Activated naive CD4-positive, alpha-beta T cell treated with anti-CD3 and anti-CD28 coated beads, Interleukin-2, amount 50 U/mL, for 72 hours (primary cell): Measurements from ENCODE around the gene DIP2C. TPM values are rescaled to one million over a fixed set of nuclear protein-coding genes. Genes with fewer than 3 reads are reported as not detected.

ENCODE experiments used
- ATAC-seq, 2 donors: fragments of 150-1000 bp; cut with Tn5 transposase; 2 replicates each; pipeline ENCODE4 v1.10.0; 2021; ENCODE audit warnings: mild to moderate bottlenecking in 2 of 2, moderate library complexity in 2 of 2
- DNase-seq, 2 donors: peaks; one replicate each; pipeline ENCODE4 v3.0.0; 2021 to 2022; ENCODE audit warnings: low spot score in 2 of 2
- H3K27ac Mint-ChIP-seq, 2 donors: one replicate each; pipeline ENCODE4 v1.8.0; 2022; ENCODE audit warnings: mild to moderate bottlenecking in 2 of 2, mixed read lengths in 2 of 2
- H3K36me3 Mint-ChIP-seq, 2 donors: one replicate each; pipeline ENCODE4 v1.8.0; 2022; ENCODE audit warnings: mixed read lengths in 2 of 2
- H3K9me3 Mint-ChIP-seq, 2 donors: one replicate each; pipeline ENCODE4 v1.8.0; 2022; ENCODE audit warnings: mixed read lengths in 2 of 2
- total RNA-seq, 2 donors: library from RNA; stranded (reverse); gene quantifications; one replicate each; pipeline ENCODE4 v1.2.3, GENCODE V29; 2022

Gene DIP2C
- total RNA-seq, 2 donors from 2014 or later, result 0.55 to 1.7 TPM

DNA sequence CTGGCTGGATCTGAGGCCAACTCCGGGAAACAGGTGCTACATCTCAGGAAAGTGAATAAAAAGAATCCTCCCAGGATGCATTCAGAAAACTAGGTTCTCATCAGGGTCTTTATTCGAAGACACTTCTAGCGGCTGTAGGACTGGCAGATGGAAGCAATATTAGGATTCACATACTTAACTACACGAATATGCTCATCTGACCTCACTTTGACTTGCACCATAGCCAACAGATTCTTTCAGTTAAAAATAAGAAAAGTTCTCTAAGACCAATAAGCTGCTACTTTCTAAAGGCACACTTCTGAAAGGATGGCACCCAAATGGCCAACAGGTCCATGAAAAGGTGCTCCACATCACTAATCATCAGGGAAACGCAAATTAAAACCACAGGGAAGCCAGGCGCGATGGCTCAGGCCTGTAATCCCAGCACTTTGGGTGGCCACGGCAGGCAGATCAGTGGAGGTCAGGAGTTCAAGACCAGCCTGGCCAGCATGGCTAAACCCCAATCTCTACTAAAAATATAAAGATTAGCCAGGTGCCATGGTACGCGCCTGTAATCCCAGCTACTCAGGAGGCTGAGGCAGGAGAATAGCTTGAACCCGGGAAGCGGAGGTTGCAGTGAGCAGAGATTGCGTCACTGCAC, 296.2 kb downstream of the DIP2C start:
- no peak for DNase-seq
- H3K36me3 Mint-ChIP-seq, result no peaks in the 10 kb centered on the region
- no peak overlapping the region for H3K27ac Mint-ChIP-seq
- no peak for ATAC-seq
- H3K9me3 Mint-ChIP-seq, result no peaks in the 10 kb centered on the region

DNA sequence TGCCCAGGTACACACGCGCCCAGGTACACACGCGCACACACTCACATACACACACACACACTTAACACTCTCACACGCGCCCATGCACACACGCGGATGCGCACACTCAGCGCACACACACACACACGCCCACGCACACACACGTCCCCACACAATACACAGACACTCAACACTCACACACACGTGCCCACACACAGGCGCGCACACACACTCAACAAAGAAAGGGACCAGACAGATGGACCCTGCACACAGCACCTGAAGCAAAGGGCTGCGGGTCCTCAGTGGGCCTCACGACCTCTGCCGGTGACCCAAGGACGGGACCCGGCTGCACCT, 296.8 kb downstream of the DIP2C start:
- ATAC-seq, result no peak

DNA sequence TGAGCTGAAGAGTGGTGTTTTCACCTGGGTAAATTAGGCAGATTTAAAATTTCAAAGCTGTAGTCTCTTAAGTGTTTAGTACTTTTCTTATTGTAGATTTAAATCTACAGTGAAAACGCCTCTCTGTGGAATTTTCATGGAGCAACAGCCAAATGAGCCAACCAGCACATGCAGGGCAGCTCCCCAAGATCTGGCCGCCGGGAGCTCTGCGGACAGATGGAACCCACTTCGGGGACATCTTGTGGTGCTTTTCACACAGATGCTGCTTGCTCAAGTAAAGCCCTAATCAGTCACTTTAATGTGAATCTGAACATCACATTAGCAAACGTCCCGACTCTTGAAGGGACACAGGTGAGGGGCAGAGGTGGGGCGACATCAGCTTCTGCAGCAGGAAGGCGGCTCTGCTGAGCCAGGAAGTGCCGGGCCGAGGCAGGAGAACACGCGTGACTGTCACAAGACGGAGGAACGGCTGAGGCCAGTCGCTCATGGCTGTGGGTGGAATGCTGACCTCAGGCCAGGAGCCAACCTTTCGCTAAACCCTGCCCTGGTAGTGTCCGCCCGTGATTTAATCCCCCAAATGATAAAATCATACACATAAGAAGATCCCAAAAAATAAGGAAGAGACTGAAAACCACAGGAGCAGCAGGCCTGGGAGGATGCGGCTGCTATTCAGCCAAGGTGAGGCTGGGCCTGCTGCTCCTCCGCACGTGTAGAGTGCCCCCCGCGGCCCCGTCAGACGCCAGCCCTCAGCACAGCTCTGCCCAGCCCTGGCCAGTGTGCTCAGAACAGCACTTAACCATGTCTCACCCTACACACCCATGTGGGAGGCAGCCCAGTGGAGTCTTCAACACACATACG, 297.4 kb downstream of the DIP2C start:
- ATAC-seq (no peak), DNase-seq (no peak)
- Mint-ChIP-seq H3K27ac (no peak overlapping the region), H3K9me3 (no peaks in the 10 kb centered on the region), H3K36me3 (no peaks in the 10 kb centered on the region)

More for the DNA sequence above, 296.8 kb downstream of the DIP2C start:
- DNase-seq, result no peak
- Mint-ChIP-seq H3K27ac (no peak overlapping the region), H3K9me3 (no peaks in the 10 kb centered on the region), H3K36me3 (no peaks in the 10 kb centered on the region)

DNA sequence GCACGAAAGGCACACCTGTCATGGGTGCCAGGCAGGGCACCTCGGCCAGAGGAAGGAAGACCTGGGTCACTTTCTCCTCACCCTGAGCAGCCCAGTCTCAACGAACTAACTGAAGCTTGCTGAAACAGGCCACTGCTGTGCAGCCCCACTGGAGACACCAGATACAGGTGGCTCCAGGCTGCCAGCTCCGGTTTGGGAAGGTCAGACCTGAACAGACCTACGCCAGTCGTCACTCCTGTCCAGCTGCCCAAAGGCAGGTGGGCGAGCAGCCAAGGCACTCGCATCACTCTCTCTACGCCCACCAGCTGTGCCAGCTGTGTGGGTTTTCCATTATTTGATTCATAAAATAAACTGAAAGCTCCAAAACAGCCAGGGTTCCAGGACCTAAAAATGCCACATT, 298.2 kb downstream of the DIP2C start:
- Mint-ChIP-seq H3K36me3 (no peaks in the 10 kb centered on the region), H3K27ac (no peak overlapping the region), H3K9me3 (no peaks in the 10 kb centered on the region)
- ATAC-seq (no peak), DNase-seq (no peak)

DNA sequence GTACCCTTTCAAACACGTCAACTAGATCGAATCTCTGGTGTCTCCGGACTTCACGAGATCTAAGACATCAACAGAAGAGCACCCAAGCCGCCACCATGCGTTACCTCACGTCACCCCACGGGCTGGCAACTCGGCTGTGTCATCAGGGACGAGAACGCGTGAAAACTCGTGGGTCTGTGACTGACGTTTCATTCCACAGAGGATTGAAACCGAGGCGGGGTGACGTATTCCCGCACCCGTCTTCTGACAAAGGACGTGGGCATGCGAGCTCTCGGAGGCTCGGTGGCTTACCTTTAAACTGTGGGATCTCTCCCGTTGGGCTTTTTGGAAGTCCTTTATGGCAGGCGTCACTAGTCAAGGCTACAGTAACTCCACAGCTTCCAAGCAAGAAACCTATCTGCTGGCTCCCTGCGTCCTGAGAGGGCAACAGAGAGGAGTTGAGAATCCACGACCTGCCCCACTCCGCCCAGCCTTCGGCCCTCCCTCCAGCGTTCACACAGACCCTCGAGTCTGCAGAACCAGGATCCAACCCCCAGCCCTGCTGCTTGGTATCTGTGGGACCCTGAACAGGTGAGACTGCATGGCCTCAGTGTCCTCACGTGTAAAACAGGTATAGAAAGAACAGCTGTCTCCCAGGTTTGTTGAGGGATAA, 298.9 kb downstream of the DIP2C start:
- no peaks in the 10 kb centered on the region for H3K36me3 Mint-ChIP-seq
- DNase-seq (no peak), ATAC-seq (no peak)
- H3K9me3 Mint-ChIP-seq, result no peaks in the 10 kb centered on the region
- no peak overlapping the region for H3K27ac Mint-ChIP-seq

DNA sequence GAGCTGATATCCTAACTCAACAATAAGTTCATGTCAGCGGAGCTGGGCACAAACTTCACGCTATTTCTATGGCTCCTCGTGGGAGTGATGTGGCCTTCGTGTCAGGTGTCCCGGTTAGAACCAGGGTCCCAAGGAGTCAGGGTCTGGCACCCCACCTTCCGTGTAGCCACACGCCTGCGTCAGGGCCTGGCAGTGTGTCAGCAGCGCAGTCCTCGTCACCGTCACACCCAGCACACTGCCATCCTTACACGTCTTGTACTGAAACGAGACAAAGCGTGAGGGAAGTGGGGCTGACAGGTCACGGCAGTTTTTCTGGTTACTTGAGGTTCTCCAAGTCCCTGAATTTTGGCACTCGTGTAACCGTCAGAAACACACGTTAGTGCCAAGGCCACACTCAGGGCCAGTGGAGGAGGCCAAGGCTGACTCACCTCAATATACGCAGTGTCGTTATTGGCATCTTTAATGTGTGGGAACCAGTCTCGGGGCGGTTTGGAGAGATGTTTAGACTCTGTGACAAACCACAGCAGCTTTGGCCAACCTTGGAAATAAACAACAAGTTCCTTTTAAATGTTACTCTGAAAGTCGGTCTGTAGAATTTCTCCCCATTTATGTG, 299.5 kb downstream of the DIP2C start:
- Mint-ChIP-seq H3K36me3 (no peaks in the 10 kb centered on the region), H3K27ac (no peak overlapping the region), H3K9me3 (no peaks in the 10 kb centered on the region)
- ATAC-seq, result no peak
- no peak for DNase-seq

DNA sequence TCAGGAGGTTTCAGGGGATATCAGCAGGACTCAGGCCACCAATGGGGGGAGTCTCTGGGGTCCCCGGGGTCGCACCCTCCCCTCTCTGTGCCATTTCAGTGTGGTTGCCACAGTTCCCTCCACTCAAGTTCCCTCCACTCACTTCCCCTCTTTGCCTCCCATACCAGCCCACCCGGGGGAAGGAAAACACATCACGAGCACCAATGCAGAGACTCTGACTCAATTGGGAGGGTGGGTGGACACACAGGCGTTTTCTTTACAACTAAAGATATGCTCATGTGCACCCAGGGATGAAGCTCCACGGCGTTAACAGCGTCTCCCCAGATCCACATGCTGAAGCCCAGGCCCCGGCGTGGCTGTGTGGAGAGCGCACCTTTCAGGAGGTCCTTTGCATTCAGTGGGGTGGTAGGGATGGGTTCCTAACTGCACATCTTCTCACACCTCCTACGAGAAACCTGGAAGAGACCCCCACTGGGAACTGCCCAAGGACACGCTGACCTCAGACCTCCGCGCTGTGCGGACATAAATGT, 300.1 kb downstream of the DIP2C start:
- no peak for ATAC-seq
- no peak overlapping the region for H3K27ac Mint-ChIP-seq
- no peaks in the 10 kb centered on the region for H3K9me3 Mint-ChIP-seq

DNA sequence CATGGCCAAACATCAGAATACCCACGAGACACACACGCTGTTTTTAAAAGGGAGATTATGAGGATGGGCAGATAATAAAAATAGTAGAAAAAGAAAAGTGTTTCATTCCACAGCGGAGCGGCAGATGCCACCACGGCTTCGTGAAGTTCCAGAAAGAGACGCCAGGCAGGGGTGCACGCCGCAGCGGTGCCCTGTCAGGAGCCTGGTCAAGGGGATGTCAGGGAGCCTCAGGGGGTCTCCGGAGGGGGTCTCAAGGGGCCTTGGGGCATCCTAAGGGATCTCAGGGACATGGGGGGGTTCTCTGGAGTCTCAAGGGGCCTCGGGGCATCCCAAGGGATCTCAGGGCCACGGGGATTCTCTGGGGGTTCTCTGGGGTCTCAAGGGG, 300.8 kb downstream of the DIP2C start:
- DNase-seq (no peak), ATAC-seq (no peak)
- H3K36me3 Mint-ChIP-seq, result no peaks in the 10 kb centered on the region
- H3K9me3 Mint-ChIP-seq, result no peaks in the 10 kb centered on the region
- H3K27ac Mint-ChIP-seq, result no peak overlapping the region

More for the DNA sequence above, 300.1 kb downstream of the DIP2C start:
- DNase-seq, result no peak
- no peaks in the 10 kb centered on the region for H3K36me3 Mint-ChIP-seq

DNA sequence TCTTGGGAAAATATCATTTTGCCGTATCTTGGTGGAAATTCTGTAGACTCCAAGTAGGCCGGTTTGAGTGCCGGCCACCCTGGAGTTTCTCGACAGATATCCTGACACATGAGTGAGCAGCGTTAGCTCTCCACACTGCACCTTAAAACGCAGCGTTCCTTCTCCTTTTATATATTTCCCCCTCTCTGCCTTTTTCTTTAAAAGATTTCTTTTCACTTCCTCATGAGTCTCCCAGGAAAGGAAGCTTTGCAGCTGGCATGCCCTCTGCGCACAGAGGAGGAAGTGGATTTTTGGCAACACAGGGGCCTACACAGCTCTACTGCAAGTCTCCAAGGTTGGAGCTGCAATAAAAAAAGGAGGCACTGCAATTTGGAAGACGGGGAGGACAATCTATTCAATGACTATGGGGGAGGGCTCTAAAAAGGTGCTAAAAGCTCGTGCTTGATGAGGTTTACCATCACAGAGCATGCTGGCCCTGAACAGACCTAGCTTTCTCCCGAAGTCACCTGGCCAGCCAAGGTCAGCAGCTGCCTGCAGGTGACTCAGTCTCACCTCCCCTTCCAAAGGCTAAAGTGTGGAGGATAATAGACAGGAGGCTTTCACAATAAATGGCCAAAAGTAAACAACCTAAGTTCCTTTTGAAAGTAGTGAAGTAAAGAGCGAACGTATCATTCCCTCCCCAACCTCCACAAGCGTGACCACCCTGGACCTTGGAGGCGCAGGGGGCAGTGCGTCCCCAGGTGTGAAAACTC, 301.4 kb downstream of the DIP2C start:
- no peaks in the 10 kb centered on the region for H3K36me3 Mint-ChIP-seq
- no peaks in the 10 kb centered on the region for H3K9me3 Mint-ChIP-seq
- DNase-seq (no peak), ATAC-seq (no peak)
- peak overlapping the region in 1 of 2 donors; percentile 41 for H3K27ac Mint-ChIP-seq

DNA sequence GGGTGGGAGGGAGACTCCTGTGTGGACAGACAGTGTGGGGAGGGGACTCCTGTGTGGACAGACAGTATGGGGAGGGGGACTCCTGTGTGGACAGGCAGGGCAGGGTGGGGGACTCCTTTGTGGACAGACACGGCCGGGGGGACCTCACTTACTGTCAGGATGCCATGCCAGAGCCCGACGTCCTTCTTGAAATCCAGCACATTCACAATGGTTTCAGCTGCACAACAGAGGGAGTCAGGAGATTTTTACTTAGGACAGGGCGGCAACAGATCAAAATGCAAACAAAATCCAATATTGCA, 301.9 kb downstream of the DIP2C start:
- DNase-seq, result no peak
- no peaks in the 10 kb centered on the region for H3K9me3 Mint-ChIP-seq
- peak overlapping the region in 1 of 2 donors; percentile 29 for H3K27ac Mint-ChIP-seq
- ATAC-seq, result no peak
- no peaks in the 10 kb centered on the region for H3K36me3 Mint-ChIP-seq

DNA sequence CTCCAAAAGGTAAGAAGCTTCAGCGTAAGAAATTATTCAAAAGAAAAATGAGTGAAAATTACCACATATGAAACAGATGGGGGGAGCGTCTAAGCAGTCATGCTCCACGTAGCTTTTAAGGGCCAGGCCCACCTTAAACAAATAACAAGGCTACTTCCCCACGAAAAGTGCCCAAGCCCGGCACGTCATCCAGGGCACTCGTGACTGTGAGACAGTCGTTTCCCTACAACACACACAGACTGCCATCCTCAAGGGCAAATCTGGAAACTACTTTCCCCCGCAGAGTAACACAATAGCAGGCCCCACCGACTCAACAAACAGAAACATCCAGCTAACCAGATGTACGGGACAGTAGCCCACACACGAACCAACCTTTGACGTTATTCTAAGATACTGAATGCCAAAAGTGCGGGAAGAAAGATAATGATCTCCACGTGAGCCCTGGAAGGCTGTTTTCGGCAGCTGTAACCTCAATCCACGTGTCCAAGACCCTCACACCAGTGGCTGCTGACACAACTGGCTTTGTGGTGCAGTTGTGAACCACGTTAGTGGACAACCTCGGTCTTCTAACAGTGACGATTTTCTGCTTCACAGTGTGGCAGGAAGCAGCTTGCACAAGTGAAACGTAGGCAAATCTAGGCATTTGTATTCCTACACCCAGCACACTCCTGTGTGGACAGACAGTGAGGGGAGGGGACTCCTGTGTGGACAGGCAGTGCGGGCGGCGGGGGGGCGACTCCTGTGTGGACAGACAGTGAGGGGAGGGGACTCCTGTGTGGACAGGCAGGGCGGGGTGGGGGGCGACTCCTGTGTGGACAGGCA, 302.5 kb downstream of the DIP2C start:
- ATAC-seq (no peak), DNase-seq (no peak)
- Mint-ChIP-seq H3K27ac (no peak overlapping the region), H3K9me3 (no peaks in the 10 kb centered on the region), H3K36me3 (peaks cover 0 to under 1% of the 10 kb centered on the region in 2 donors)

DNA sequence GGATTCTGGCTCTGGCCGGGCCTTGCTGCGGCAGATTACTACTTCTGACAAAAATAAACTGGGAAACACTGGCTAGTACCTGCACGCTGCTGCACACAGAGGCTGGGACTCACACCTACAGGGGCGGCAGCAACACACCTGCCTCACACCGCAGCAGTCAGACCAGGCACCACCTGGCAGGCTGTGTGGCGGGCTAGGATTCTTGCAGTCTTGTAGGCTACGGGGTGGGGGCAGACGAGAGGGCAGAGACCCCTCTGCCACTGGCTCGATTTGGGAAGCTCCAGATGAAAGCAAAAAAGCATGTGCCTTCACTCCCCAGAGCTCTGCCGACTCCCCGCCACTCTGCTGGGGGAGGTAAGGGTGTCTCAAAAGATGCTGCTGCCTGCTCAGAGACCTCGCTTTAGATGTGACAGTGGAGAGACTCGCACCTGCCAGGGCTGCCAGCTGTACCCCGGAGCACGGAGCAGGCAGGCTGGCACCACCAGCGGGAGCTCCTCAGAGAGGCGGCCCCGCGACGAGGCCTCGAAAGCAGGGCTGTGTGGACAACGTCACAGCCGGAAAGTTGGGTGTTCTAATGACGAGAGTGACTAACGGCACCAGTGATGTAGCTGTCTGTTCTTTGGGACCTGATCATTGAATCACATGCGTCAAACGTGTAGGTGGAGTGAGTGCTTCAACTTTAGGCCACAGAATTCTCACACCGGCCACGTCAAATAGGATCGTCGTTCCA, 303.7 kb downstream of the DIP2C start:
- H3K9me3 Mint-ChIP-seq, result no peaks in the 10 kb centered on the region
- DNase-seq (no peak), ATAC-seq (no peak)
- peaks cover 5 to 6% of the 10 kb centered on the region in 2 donors for H3K36me3 Mint-ChIP-seq
- no peak overlapping the region for H3K27ac Mint-ChIP-seq

DNA sequence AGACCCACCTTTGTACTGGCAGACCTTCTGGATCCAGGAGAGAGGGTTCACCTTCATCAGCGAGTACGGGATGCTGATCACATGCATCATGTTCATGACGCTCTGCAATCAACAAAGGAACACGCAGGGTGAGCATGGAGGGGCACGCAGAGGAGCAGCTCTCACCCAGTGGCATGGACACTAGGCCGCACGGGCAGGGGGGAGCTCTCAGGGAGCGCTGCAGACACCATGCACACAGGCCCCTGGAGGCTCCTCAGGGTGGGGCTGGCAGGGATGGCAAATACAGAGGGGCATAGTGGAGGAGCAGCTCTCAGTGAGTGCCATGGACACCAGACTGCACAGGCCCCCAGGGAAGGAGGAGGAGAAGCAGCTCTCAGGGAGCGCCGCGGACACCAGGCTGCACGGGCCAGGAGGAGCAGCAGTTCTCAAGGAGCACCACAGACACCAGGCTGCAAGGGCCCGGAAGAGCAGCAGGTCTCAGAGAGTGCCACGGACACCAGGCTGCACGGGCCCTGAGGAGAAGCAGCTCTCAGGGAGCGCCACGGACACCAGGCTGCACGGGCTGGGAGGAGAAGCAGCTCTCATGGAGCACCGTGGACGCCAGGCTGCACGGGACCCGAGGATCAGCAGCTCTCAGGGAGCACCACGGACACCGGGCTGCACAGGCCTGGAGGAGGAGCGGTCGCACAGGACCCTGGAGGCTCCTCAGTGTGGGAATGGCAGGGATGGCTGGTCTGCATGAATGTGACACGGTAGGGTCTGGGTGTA, 304.7 kb downstream of the DIP2C start:
- ATAC-seq (no peak), DNase-seq (no peak)
- no peaks in the 10 kb centered on the region for H3K9me3 Mint-ChIP-seq
- H3K27ac Mint-ChIP-seq, result no peak overlapping the region
- H3K36me3 Mint-ChIP-seq, result peaks cover 5 to 6% of the 10 kb centered on the region in 2 donors

DNA sequence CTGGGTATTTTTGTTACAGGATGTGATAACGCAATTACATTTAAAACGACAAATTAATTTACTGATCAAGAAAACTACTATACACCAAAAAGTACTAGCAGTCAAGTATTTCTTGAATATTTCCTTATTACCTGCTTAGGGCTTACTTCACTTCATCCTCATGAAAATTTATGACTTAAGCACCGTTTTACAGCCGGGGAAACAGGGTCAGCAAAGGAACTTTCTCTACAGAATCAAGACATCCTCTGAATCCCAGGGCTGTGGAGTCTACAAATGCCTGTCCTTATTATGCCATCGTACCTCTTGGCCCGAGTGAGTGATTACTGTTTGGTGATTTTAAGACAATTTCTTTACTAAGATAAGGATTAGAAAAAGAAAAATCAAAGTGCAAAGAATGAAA, 305.9 kb downstream of the DIP2C start:
- H3K27ac Mint-ChIP-seq, result no peak overlapping the region
- H3K9me3 Mint-ChIP-seq, result no peaks in the 10 kb centered on the region
- no peak for ATAC-seq
- H3K36me3 Mint-ChIP-seq, result peaks cover 5 to 6% of the 10 kb centered on the region in 2 donors
- no peak for DNase-seq

DNA sequence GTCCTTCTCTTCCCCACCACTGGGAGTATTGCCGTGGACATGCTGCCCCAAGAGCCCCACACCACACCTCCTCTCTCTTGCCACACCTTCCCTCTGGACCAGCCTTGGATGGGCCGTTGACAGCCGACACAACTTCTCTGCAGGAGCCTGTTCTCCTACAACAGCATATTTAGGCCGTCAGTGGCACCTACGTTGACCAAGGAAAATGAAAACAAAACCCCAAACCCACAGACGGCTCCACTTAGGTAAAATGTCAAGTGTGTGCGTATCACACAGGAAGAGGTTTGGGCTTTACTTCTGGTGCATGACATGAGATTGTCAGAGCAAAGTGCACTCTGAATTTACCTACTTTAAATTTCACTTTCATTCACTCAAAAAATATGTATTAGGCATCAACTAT, 307.7 kb downstream of the DIP2C start:
- peak overlapping the region; percentile 39 to 56 for H3K27ac Mint-ChIP-seq

More for the DNA sequence above, 307.7 kb downstream of the DIP2C start:
- peaks cover 5 to 8% of the 10 kb centered on the region in 2 donors for H3K9me3 Mint-ChIP-seq
- ATAC-seq (peak in 1 of 2 donors; percentile 74), DNase-seq (no peak)
- H3K36me3 Mint-ChIP-seq, result peaks cover 5 to 6% of the 10 kb centered on the region in 2 donors
